ENCODE data around the gene ETFA.

The ETFA gene

DNA sequence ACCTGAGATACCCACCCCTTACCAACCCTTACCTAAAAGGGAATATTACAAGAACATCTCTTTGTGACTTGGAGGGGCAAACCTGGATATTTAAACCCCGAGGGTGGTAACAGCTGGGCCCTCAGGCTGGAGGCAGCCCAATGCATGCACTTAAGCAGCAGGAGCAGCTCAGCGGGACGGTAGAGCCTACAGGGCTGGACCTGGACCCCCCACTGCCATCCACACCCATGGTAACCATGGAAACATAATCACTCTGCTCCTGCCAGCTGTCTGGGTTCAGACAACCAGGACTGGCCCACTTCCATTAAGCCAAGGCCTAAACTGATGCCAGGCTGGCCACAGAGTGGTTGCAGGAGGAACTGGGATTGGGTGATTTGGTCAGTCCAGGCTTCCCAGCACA is 52.8 kb downstream of the ETFA start:
- TF ChIP-seq CTCF (IDR thresholded peaks at IDR 0.05; ENCODE audit: borderline replicate concordance, control extremely low read depth, extremely low read depth, insufficient read depth, missing control alignments): no peak

GRCh38 chr15:76253691-76254473 is 57.4 kb downstream of the ETFA start:
- TF ChIP-seq CTCF (IDR thresholded peaks at IDR 0.05; ENCODE audit: borderline replicate concordance, control extremely low read depth, extremely low read depth, insufficient read depth, missing control alignments): no peak
- DNase-seq (ENCODE audit: low spot score): no peak
- in situ Hi-C loops (cut with MboI; ENCODE audit: low sequenced_read_pairs, unreplicated experiment): no loop called here

More for the DNA sequence above, 52.8 kb downstream of the ETFA start:
- no peak for DNase-seq (ENCODE audit: low spot score)
- in situ Hi-C loops (cut with MboI; ENCODE audit: low sequenced_read_pairs, unreplicated experiment): no loop called here

- no peak for DNase-seq (ENCODE audit: low spot score)
- no peak for TF ChIP-seq CTCF (IDR thresholded peaks at IDR 0.05; ENCODE audit: borderline replicate concordance, control extremely low read depth, extremely low read depth, insufficient read depth, missing control alignments)
- in situ Hi-C loops (cut with MboI; ENCODE audit: low sequenced_read_pairs, unreplicated experiment): no loop called here
These were observed 59.0 kb downstream of the ETFA start for GRCh38 chr15:76252249-76252648.

DNA sequence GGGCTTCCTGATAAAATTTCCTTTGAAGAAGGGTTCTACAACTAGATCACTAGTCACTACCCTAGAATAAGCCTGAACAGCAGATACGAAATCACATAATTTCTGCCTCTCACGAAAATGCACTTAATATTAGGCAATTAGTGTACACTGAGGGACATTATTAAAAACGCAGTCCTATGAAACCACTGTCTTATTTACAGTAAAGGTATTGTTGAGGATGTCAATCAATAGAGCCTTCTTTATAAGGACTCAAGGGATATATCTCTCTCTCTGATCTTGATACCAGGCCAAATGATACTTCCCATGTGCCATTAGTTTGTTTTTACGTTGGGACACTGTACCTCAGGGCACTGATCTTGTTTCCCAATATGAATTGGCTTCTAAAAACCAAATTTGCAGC is 59.6 kb downstream of the ETFA start:
- no peak for TF ChIP-seq CTCF (IDR thresholded peaks at IDR 0.05; ENCODE audit: borderline replicate concordance, control extremely low read depth, extremely low read depth, insufficient read depth, missing control alignments)
- in situ Hi-C loops (cut with MboI; ENCODE audit: low sequenced_read_pairs, unreplicated experiment): no loop called here
- DNase-seq (ENCODE audit: low spot score): no peak

DNA sequence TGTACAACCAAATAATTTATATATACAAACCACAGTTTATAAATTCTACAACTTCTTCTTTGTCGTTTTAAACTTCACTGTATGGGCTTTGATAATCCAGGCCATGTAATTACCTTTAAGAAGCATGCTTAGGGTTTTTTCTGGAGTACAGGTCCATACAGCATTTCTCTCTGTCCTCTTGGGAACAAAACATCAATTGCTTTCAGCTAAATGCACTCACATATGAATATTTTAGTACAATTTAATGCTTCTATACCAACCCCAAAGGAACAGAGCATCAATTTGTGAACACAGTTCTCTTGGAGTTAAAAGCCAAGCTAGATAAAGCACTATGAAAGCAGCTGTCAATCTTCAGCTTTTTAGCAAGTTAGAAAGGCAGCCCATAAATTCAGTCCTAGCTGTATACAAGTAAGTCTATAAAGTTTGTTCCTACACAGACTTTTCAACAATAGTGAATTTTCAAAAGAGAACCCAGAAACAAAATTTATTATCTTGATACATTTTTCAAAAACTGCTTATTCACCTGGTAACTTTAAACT is 66.1 kb downstream of the ETFA start:
- in situ Hi-C loops (cut with MboI; ENCODE audit: low sequenced_read_pairs, unreplicated experiment): no loop called here
- no peak for TF ChIP-seq CTCF (IDR thresholded peaks at IDR 0.05; ENCODE audit: borderline replicate concordance, control extremely low read depth, extremely low read depth, insufficient read depth, missing control alignments)
- no peak for DNase-seq (ENCODE audit: low spot score)

DNA sequence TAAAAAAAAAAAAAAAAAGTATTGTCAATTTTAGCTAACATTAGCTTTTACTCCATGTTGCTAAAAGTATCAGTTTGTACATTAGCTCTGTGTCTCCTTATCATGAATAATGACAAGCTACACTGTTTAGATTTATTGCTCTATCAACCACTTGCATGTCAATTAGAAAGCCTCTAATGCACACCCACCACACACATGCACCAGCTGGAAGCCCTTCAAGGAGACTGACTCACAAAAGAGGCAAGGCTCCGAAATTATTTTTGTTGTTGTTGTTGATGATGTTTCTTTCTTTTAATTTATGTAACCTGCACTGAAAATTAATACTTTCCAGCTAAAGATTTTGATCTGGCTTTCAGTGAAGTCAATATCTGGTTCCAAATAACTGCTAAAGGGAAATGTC is 71.5 kb downstream of the ETFA start:
- DNase-seq (ENCODE audit: low spot score): no peak
- in situ Hi-C loops (cut with MboI; ENCODE audit: low sequenced_read_pairs, unreplicated experiment): no loop called here
- TF ChIP-seq CTCF (IDR thresholded peaks at IDR 0.05; ENCODE audit: borderline replicate concordance, control extremely low read depth, extremely low read depth, insufficient read depth, missing control alignments): no peak

Data from GM13976 (cell line).